Parathyroid adenoma (tissue), 2 donors: ENCODE data around the gene RBM27.

Experiments used
- H2AFZ ChIP-seq: fragments of 300-600 bp; sonication (generic); one replicate; pipeline ENCODE4 v1.7.0; 2017; ENCODE audit warnings: antibody characterized with exemption, mild to moderate bottlenecking
- H3K27ac ChIP-seq: fragments of 300-600 bp; sonication (generic); one replicate; pipeline ENCODE4 v1.7.0; 2017
- H3K27me3 ChIP-seq: fragments of 300-600 bp; sonication (generic); one replicate; pipeline ENCODE4 v1.7.0; 2017; ENCODE audit warnings: low read length; ENCODE audit not compliant: control insufficient read depth, insufficient read depth
- H3K36me3 ChIP-seq: fragments of 300-600 bp; sonication (generic); one replicate; pipeline ENCODE4 v1.7.0; 2017; ENCODE audit warnings: low read length; ENCODE audit not compliant: control insufficient read depth, insufficient read depth
- H3K4me1 ChIP-seq: fragments of 300-600 bp; sonication (generic); one replicate; pipeline ENCODE4 v1.7.0; 2017; ENCODE audit warnings: control low read depth
- H3K4me2 ChIP-seq: fragments of 300-600 bp; sonication (generic); one replicate; pipeline ENCODE4 v1.7.0; 2017; ENCODE audit warnings: low read length
- H3K4me3 ChIP-seq: fragments of 300-600 bp; sonication (generic); one replicate; pipeline ENCODE4 v1.7.0; 2017; ENCODE audit warnings: low read depth, low read length
- H3K79me2 ChIP-seq: fragments of 300-600 bp; sonication (generic); one replicate; pipeline ENCODE4 v1.7.0; 2017; ENCODE audit warnings: control low read depth
- H3K9ac ChIP-seq: fragments of 300-600 bp; sonication (generic); one replicate; pipeline ENCODE4 v1.7.0; 2017; ENCODE audit warnings: mild to moderate bottlenecking
- H3K9me3 ChIP-seq: fragments of 300-600 bp; sonication (generic); one replicate; pipeline ENCODE4 v1.7.0; 2017; ENCODE audit warnings: low read length; ENCODE audit not compliant: control insufficient read depth
- TF ChIP-seq, protein P1 (sequence below): fragments of 300-600 bp; sonication (generic); IDR thresholded peaks from one replicate; pipeline ENCODE4 v1.7.0; 2017; ENCODE audit warnings: antibody characterized with exemption, mild to moderate bottlenecking
- donor health status: primary hyperparathyroidism.

RBM27 gene

DNA sequence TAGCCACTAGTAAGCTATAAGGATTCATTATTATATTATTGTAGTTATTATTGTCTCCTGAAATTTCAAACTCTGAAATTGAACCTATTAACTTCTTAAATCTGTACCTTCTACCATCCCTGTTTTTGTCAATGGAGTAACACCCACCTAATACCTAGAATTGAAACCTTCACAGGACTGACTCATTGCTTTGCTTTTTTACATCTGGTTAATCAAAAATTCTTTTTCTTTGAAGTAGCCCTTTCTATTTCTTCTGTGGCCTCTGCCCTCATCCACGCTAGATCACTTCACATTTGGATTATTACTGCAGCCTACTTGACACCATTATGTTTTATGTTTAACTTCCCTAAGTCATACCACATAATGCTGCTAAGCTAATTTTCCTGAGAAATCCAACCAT is 35.6 kb downstream of the RBM27 start:
- no peak overlapping the region for H3K4me2 ChIP-seq
- H3K36me3 ChIP-seq: no peaks in the 10 kb centered on the region
- H3K4me3 ChIP-seq: no peak overlapping the region
- H2AFZ ChIP-seq: no peak overlapping the region
- no peaks in the 10 kb centered on the region for H3K4me1 ChIP-seq
- no peak overlapping the region for H3K27ac ChIP-seq
- H3K9me3 ChIP-seq: no peaks in the 10 kb centered on the region
- no peaks in the 10 kb centered on the region for H3K79me2 ChIP-seq
- H3K27me3 ChIP-seq: no peaks in the 10 kb centered on the region
- H3K9ac ChIP-seq: no peak overlapping the region
- TF ChIP-seq, protein P1, sequence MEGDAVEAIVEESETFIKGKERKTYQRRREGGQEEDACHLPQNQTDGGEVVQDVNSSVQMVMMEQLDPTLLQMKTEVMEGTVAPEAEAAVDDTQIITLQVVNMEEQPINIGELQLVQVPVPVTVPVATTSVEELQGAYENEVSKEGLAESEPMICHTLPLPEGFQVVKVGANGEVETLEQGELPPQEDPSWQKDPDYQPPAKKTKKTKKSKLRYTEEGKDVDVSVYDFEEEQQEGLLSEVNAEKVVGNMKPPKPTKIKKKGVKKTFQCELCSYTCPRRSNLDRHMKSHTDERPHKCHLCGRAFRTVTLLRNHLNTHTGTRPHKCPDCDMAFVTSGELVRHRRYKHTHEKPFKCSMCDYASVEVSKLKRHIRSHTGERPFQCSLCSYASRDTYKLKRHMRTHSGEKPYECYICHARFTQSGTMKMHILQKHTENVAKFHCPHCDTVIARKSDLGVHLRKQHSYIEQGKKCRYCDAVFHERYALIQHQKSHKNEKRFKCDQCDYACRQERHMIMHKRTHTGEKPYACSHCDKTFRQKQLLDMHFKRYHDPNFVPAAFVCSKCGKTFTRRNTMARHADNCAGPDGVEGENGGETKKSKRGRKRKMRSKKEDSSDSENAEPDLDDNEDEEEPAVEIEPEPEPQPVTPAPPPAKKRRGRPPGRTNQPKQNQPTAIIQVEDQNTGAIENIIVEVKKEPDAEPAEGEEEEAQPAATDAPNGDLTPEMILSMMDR: no peak

DNA sequence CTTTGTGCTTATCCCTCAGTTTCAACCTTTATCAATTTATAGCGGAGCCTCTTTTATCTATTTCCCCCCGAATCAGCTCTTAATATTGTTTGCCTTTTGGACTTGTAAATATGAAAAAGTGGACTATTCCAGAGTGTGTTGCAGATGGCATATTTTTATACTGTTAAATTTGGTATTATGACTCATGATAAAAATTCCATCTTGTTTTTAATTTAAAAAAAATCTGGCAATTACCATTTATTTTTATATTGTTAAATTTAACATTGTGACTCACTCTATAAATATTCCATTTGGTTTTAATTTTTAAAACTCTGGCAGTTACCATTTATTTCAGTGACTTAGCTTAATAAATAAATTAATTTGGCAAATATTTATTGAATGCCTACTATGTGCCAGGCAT is 37.5 kb downstream of the RBM27 start:
- no peaks in the 10 kb centered on the region for H3K9me3 ChIP-seq
- H3K79me2 ChIP-seq: no peaks in the 10 kb centered on the region
- H3K36me3 ChIP-seq: no peaks in the 10 kb centered on the region
- no peaks in the 10 kb centered on the region for H3K4me1 ChIP-seq
- no peak overlapping the region for H2AFZ ChIP-seq
- TF ChIP-seq, protein P1: no peak
- H3K4me2 ChIP-seq: no peak overlapping the region
- no peaks in the 10 kb centered on the region for H3K27me3 ChIP-seq
- no peak overlapping the region for H3K4me3 ChIP-seq
- no peak overlapping the region for H3K9ac ChIP-seq
- no peak overlapping the region for H3K27ac ChIP-seq

DNA sequence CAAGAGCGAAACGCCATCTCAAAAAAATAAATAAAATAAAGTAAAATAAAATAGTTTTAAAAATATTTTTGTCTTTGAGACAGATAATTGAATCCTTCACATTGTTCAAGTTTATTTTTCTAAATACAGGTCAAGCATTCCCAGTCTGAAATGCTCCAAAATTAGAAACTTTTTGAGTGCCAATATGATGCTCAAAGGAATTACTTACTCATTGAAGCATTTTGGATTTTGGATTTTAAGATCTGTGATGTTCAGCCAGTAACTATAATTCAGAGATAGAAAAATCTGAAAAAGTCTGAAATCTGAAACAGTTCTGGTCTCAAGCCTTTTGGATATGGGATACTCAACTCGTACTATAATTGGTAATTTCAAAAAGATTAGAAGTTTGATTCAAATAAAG is 39.8 kb downstream of the RBM27 start:
- no peak overlapping the region for H3K27ac ChIP-seq
- H3K79me2 ChIP-seq: no peaks in the 10 kb centered on the region
- no peak overlapping the region for H3K4me2 ChIP-seq
- no peak overlapping the region for H3K9ac ChIP-seq
- H3K27me3 ChIP-seq: no peaks in the 10 kb centered on the region
- no peaks in the 10 kb centered on the region for H3K9me3 ChIP-seq
- H2AFZ ChIP-seq: no peak overlapping the region
- H3K4me3 ChIP-seq: no peak overlapping the region
- H3K4me1 ChIP-seq: no peaks in the 10 kb centered on the region
- no peaks in the 10 kb centered on the region for H3K36me3 ChIP-seq
- TF ChIP-seq, protein P1: no peak

DNA sequence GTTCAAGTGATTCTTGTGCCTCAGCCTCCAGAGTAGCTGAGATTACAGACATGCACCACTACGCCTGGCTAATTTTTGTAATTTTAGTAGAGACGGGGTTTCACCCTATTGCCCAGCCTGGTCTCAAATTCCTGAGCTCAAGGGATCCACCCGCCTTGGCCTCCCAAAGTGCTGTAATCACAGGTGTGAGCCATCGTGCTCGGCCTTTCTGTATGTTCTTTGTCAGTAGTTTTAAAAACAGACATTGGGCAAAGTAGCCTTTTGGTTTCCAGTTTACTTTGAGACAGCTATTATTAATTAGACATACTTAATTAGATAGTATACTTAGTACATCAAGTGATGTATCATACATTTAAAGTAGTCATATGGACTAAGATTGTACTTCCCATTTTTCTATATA is 45.2 kb downstream of the RBM27 start:
- no peak overlapping the region for H3K4me3 ChIP-seq
- no peaks in the 10 kb centered on the region for H3K36me3 ChIP-seq
- H3K4me1 ChIP-seq: no peaks in the 10 kb centered on the region
- TF ChIP-seq, protein P1: no peak
- no peak overlapping the region for H2AFZ ChIP-seq
- H3K9ac ChIP-seq: no peak overlapping the region
- peaks cover 4% of the 10 kb centered on the region for H3K79me2 ChIP-seq
- no peak overlapping the region for H3K4me2 ChIP-seq
- no peak overlapping the region for H3K27ac ChIP-seq
- H3K9me3 ChIP-seq: no peaks in the 10 kb centered on the region
- no peaks in the 10 kb centered on the region for H3K27me3 ChIP-seq

GRCh38 chr5:146249801-146250200 is 46.4 kb downstream of the RBM27 start:
- Histone ChIP-seq H3K4me1 (no peaks in the 10 kb centered on the region), H3K4me3 (no peak overlapping the region), H3K4me2 (no peak overlapping the region), H3K9me3 (no peaks in the 10 kb centered on the region), H3K36me3 (no peaks in the 10 kb centered on the region), H3K79me2 (peaks cover 4% of the 10 kb centered on the region), H3K27ac (no peak overlapping the region), H3K27me3 (no peaks in the 10 kb centered on the region), H2AFZ (no peak overlapping the region), H3K9ac (no peak overlapping the region)
- TF ChIP-seq, protein P1: no peak
